HL-60/S4 treated with phorbol 12-myristate 13-acetate at 8.2 ng/mL for 4 days and 3 days (cell line): Measurements from ENCODE around the gene GPR31.
"Not testable (repeated sequence)": the region's sequence is repeated elsewhere in the genome, so short reads cannot be mapped to it uniquely, and the experiment has no call there.

Source experiments
- in situ Hi-C: fragments of 300-500 bp; cut with MboI; formaldehyde crosslinking; loops from 2 replicates; pipeline ENCODE4 v1.15.0; 2022; ENCODE audit warnings: low sequenced_read_pairs

The GPR31 gene

GRCh38 chr6:167157863-167158262 is at the start of gene GPR31:
TSS of gene GPR31 (minus strand) at chr6:167157980. CDS start at chr6:167157831, 149 bp downstream.
- in situ Hi-C loops: no loop called here

GRCh38 chr6:167207527-167207926 is 49.7 kb upstream of the GPR31 start:
- in situ Hi-C loops: no loop called here

GRCh38 chr6:167205316-167205715 is 47.5 kb upstream of the GPR31 start:
- in situ Hi-C loops: not testable (repeated sequence)

GRCh38 chr6:167204059-167204348 is 46.2 kb upstream of the GPR31 start:
- in situ Hi-C loops: not testable (repeated sequence)

- in situ Hi-C loops: not testable (repeated sequence)
These were observed 45.7 kb upstream of the GPR31 start for GRCh38 chr6:167203261-167204058.

- in situ Hi-C loops: not testable (repeated sequence)
These were observed 44.8 kb upstream of the GPR31 start for GRCh38 chr6:167202613-167203012.

GRCh38 chr6:167200806-167201205 is 43.0 kb upstream of the GPR31 start:
- in situ Hi-C loops: no loop called here

- in situ Hi-C loops: not testable (repeated sequence)
These were observed 38.3 kb upstream of the GPR31 start for GRCh38 chr6:167195941-167196610.

- in situ Hi-C loops: not testable (repeated sequence)
These were observed 35.8 kb upstream of the GPR31 start for GRCh38 chr6:167193515-167194125.

- in situ Hi-C loops: not testable (repeated sequence)
These were observed 33.3 kb upstream of the GPR31 start for GRCh38 chr6:167191043-167191583.

- in situ Hi-C loops: not testable (repeated sequence)
These were observed 29.5 kb upstream of the GPR31 start for GRCh38 chr6:167187275-167187674.

GRCh38 chr6:167185101-167185500 is 27.3 kb upstream of the GPR31 start:
- in situ Hi-C loops: not testable (repeated sequence)

GRCh38 chr6:167182913-167183314 is 25.1 kb upstream of the GPR31 start:
- in situ Hi-C loops: not testable (repeated sequence)

GRCh38 chr6:167181351-167181750 is 23.6 kb upstream of the GPR31 start:
- in situ Hi-C loops: not testable (repeated sequence)

GRCh38 chr6:167180086-167180485 is 22.3 kb upstream of the GPR31 start:
- in situ Hi-C loops: not testable (repeated sequence)

GRCh38 chr6:167178896-167179655 is 21.3 kb upstream of the GPR31 start:
- in situ Hi-C loops: not testable (repeated sequence)

GRCh38 chr6:167177271-167177670 is 19.5 kb upstream of the GPR31 start:
- in situ Hi-C loops: not testable (repeated sequence)

GRCh38 chr6:167172011-167172410 is 14.2 kb upstream of the GPR31 start:
- in situ Hi-C loops: not testable (repeated sequence)

- in situ Hi-C loops: not testable (repeated sequence)
These were observed 13.5 kb upstream of the GPR31 start for GRCh38 chr6:167171300-167171699.

- in situ Hi-C loops: not testable (repeated sequence)
These were observed 12.1 kb upstream of the GPR31 start for GRCh38 chr6:167169867-167170266.

GRCh38 chr6:167168296-167168695 is 10.5 kb upstream of the GPR31 start:
- in situ Hi-C loops: not testable (repeated sequence)
